Hepatocyte (in vitro differentiated cells): ENCODE data around the gene ALDOC. TPM values are rescaled to one million over a fixed set of nuclear protein-coding genes. Genes with fewer than 3 reads are reported as not detected.

Experiments
- DNase-seq: peaks from one replicate; pipeline ENCODE4 v3.0.0-alpha.2; 2016; ENCODE audit warnings: low spot score
- H2AFZ ChIP-seq: fragments of 200-600 bp; sonication (generic); 2 replicates; pipeline ENCODE4 v1.6.0; 2016; ENCODE audit warnings: antibody characterized with exemption, mild to moderate bottlenecking
- H3K27ac ChIP-seq: fragments of 200-600 bp; sonication (generic); 2 replicates; pipeline ENCODE4 v1.5.1; 2016; ENCODE audit warnings: mild to moderate bottlenecking
- H3K27me3 ChIP-seq: fragments of 200-600 bp; sonication (generic); 2 replicates; pipeline ENCODE4 v1.6.1; 2016
- H3K36me3 ChIP-seq: fragments of 200-600 bp; sonication (generic); replicated peaks from 2 replicates; pipeline ENCODE4 v1.5.1; 2016; ENCODE audit warnings: low read depth; ENCODE audit not compliant: insufficient read depth
- H3K4me1 ChIP-seq: fragments of 200-600 bp; sonication (generic); 2 replicates; pipeline ENCODE4 v1.5.1; 2016; ENCODE audit warnings: mild to moderate bottlenecking, moderate library complexity; ENCODE audit not compliant: insufficient read depth
- H3K4me2 ChIP-seq: fragments of 200-600 bp; sonication (generic); 2 replicates; pipeline ENCODE4 v1.6.0; 2016
- H3K4me3 ChIP-seq: fragments of 200-600 bp; sonication (generic); 2 replicates; pipeline ENCODE4 v1.5.1; 2016; ENCODE audit warnings: mild to moderate bottlenecking
- H3K79me2 ChIP-seq: fragments of 200-600 bp; sonication (generic); 2 replicates; pipeline ENCODE4 v1.6.0; 2017; ENCODE audit warnings: mild to moderate bottlenecking
- H3K9me2 ChIP-seq: fragments of 200-600 bp; sonication (generic); replicated peaks from 2 replicates; pipeline ENCODE4 v1.6.0; 2017; ENCODE audit warnings: mild to moderate bottlenecking; ENCODE audit not compliant: insufficient read depth
- H3K9me3 ChIP-seq: fragments of 200-600 bp; sonication (generic); 2 replicates; pipeline ENCODE4 v1.5.1; 2016; ENCODE audit warnings: low read depth, mild to moderate bottlenecking
- H4K20me1 ChIP-seq: fragments of 200-600 bp; sonication (generic); 2 replicates; pipeline ENCODE4 v1.6.0; 2016; ENCODE audit warnings: mild to moderate bottlenecking; ENCODE audit not compliant: insufficient read depth, poor library complexity, severe bottlenecking
- EZH2 ChIP-seq: fragments of 200-600 bp; sonication (generic); IDR thresholded peaks from 2 replicates; pipeline ENCODE4 v1.6.1; 2016; ENCODE audit warnings: antibody characterized with exemption, mild to moderate bottlenecking, borderline replicate concordance
- EZH2phosphoT487 ChIP-seq: fragments of 200-600 bp; sonication (generic); IDR thresholded peaks from one replicate; pipeline ENCODE4 v1.6.1; 2018; ENCODE audit warnings: antibody characterized with exemption, mild to moderate bottlenecking, low read depth, moderate library complexity; ENCODE audit not compliant: unreplicated experiment, severe bottlenecking
- WGBS: methylation state at CpG from one replicate; pipeline ENCODE4 v1.1.6; 2016; ENCODE audit warnings: low lambda C conversion rate; ENCODE audit errors: missing lambda C conversion rate; 5-methylcytosine and 5-hydroxymethylcytosine counted together
- polyA plus RNA-seq: library from polyadenylated mRNA; unstranded; fragments of >200 nt; fragmentation: Nextera tagmentation; extraction: Ambion mirVana; gene quantifications from 2 replicates; pipeline ENCODE4 v1.2.1, GENCODE V29; 2016
- total RNA-seq: library from RNA; depleted of rRNA; stranded (reverse); fragments of >200 nt; gene quantifications from 2 replicates; pipeline ENCODE4 v1.2.3, GENCODE V29; 2014
- TF ChIP-seq, protein P1 (sequence below): fragments of 200-600 bp; sonication (generic); IDR thresholded peaks from 2 replicates; pipeline ENCODE4 v1.5.1; 2016; ENCODE audit warnings: antibody characterized with exemption, mild to moderate bottlenecking; ENCODE audit not compliant: poor library complexity

ALDOC gene
- total and polyA plus RNA-seq, 2 experiments from 2014 or later = 14.9 to 31.8 TPM

GRCh38 chr17:28523876-28524275 is 52.8 kb downstream of the ALDOC start:
- Histone ChIP-seq H4K20me1 (no peaks in the 10 kb centered on the region), H3K9me2 (no peaks in the 10 kb centered on the region), H3K36me3 (no peaks in the 10 kb centered on the region), H3K4me2 (no peak overlapping the region), H3K27me3 (no peaks in the 10 kb centered on the region), H2AFZ (no peak overlapping the region), H3K9me3 (no peaks in the 10 kb centered on the region), H3K4me3 (no peak overlapping the region), H3K79me2 (no peaks in the 10 kb centered on the region), H3K4me1 (peaks cover 20% of the 10 kb centered on the region), H3K27ac (no peak overlapping the region)
- WGBS = 94% methylated on average over 14 of the region's 15 CpGs
- no peak for DNase-seq
- TF ChIP-seq EZH2phosphoT487 = no peak
- TF ChIP-seq, protein P1, sequence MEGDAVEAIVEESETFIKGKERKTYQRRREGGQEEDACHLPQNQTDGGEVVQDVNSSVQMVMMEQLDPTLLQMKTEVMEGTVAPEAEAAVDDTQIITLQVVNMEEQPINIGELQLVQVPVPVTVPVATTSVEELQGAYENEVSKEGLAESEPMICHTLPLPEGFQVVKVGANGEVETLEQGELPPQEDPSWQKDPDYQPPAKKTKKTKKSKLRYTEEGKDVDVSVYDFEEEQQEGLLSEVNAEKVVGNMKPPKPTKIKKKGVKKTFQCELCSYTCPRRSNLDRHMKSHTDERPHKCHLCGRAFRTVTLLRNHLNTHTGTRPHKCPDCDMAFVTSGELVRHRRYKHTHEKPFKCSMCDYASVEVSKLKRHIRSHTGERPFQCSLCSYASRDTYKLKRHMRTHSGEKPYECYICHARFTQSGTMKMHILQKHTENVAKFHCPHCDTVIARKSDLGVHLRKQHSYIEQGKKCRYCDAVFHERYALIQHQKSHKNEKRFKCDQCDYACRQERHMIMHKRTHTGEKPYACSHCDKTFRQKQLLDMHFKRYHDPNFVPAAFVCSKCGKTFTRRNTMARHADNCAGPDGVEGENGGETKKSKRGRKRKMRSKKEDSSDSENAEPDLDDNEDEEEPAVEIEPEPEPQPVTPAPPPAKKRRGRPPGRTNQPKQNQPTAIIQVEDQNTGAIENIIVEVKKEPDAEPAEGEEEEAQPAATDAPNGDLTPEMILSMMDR = no peak
- no peak for TF ChIP-seq EZH2

DNA sequence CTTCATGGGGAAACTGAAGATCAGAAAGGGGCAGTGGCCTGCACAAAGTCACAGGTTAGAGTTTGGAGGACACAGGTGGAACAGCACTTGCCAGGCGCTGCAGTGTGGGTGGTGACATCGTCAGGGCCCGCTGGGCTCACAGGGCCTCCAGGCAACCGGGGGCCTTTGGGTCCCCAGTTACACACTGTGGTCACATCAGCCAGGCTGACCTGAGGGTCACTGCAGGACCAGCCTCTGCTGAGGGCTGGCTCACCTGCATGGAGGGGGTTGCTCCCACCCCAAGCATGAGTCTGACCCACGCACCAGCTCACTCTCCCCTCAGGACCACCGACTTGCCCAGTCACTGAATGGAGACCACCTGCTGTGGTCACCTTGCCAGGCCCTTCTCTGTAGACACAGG is 53.5 kb downstream of the ALDOC start:
- H3K4me1 ChIP-seq = peaks cover 20% of the 10 kb centered on the region
- no peaks in the 10 kb centered on the region for H3K36me3 ChIP-seq
- no peaks in the 10 kb centered on the region for H3K9me2 ChIP-seq
- TF ChIP-seq, protein P1 = no peak
- TF ChIP-seq EZH2 (no peak), EZH2phosphoT487 (no peak)
- H3K27ac ChIP-seq = no peak overlapping the region
- 91% methylated on average over 6 of the region's 6 CpGs for WGBS
- no peak overlapping the region for H2AFZ ChIP-seq
- no peaks in the 10 kb centered on the region for H4K20me1 ChIP-seq
- no peak overlapping the region for H3K4me3 ChIP-seq
- no peak for DNase-seq
- H3K4me2 ChIP-seq = no peak overlapping the region
- no peaks in the 10 kb centered on the region for H3K79me2 ChIP-seq
- no peaks in the 10 kb centered on the region for H3K27me3 ChIP-seq
- H3K9me3 ChIP-seq = no peaks in the 10 kb centered on the region

Other genes starting within 250 kb of the ALDOC start
- 49.9 and 62.4 TPM in 2 replicates for gene IFT20, start 241.4 kb downstream of the ALDOC start, total RNA-seq
- gene IFT20, start 241.4 kb downstream of the ALDOC start, polyA plus RNA-seq = 75.1 and 75.3 TPM in 2 replicates
- 25.4 and 37.6 TPM in 2 replicates for gene TNFAIP1, start 241.1 kb downstream of the ALDOC start, total RNA-seq
- gene TNFAIP1, start 241.1 kb downstream of the ALDOC start, polyA plus RNA-seq = 36.9 and 39.0 TPM in 2 replicates
- gene POLDIP2, start 219.4 kb downstream of the ALDOC start, total RNA-seq = 81.6 and 82.9 TPM in 2 replicates
- 118 and 122 TPM in 2 replicates for gene POLDIP2, start 219.4 kb downstream of the ALDOC start, polyA plus RNA-seq
- not detected in 2 replicates for gene SEBOX, start 211.7 kb downstream of the ALDOC start, total RNA-seq
- gene SEBOX, start 211.7 kb downstream of the ALDOC start, polyA plus RNA-seq = not detected in 2 replicates
- gene VTN, start 206.6 kb downstream of the ALDOC start, total RNA-seq = 1,128 and 1,263 TPM in 2 replicates
- gene VTN, start 206.6 kb downstream of the ALDOC start, polyA plus RNA-seq = 613 and 763 TPM in 2 replicates
- 12.8 and 19.5 TPM in 2 replicates for gene SARM1, start 205.2 kb downstream of the ALDOC start, total RNA-seq
- gene SARM1, start 205.2 kb downstream of the ALDOC start, polyA plus RNA-seq = 11.0 and 14.5 TPM in 2 replicates
- 41.9 and 54.5 TPM in 2 replicates for gene SLC46A1, start 170.7 kb downstream of the ALDOC start, total RNA-seq
- 34.8 and 43.1 TPM in 2 replicates for gene SLC46A1, start 170.7 kb downstream of the ALDOC start, polyA plus RNA-seq
- 1.2 and 2.0 TPM in 2 replicates for gene SLC13A2, start 103.3 kb downstream of the ALDOC start, total RNA-seq
- 1.1 and 2.0 TPM in 2 replicates for gene SLC13A2, start 103.3 kb downstream of the ALDOC start, polyA plus RNA-seq
- gene FOXN1, start 70.5 kb downstream of the ALDOC start, total RNA-seq = not detected in 2 replicates
- 0.87 TPM in 1 of 2 replicates, not detected in the other for gene FOXN1, start 70.5 kb downstream of the ALDOC start, polyA plus RNA-seq
- 65.2 and 68.1 TPM in 2 replicates for gene UNC119, start 24.3 kb downstream of the ALDOC start, total RNA-seq
- 85.5 and 87.6 TPM in 2 replicates for gene UNC119, start 24.3 kb downstream of the ALDOC start, polyA plus RNA-seq
- 39.5 and 59.1 TPM in 2 replicates for gene PIGS, start 5.4 kb downstream of the ALDOC start, total RNA-seq
- 65.4 and 78.2 TPM in 2 replicates for gene PIGS, start 5.4 kb downstream of the ALDOC start, polyA plus RNA-seq
- gene SPAG5, start 22.1 kb upstream of the ALDOC start, total RNA-seq = 13.9 and 16.3 TPM in 2 replicates
- gene SPAG5, start 22.1 kb upstream of the ALDOC start, polyA plus RNA-seq = 17.9 and 19.2 TPM in 2 replicates
- 4.6 and 5.3 TPM in 2 replicates for gene RSKR, start 37.3 kb upstream of the ALDOC start, total RNA-seq
- 1.6 and 2.2 TPM in 2 replicates for gene RSKR, start 37.3 kb upstream of the ALDOC start, polyA plus RNA-seq
- 74.1 and 82.4 TPM in 2 replicates for gene BLTP2, start 68.3 kb upstream of the ALDOC start, total RNA-seq
- gene BLTP2, start 68.3 kb upstream of the ALDOC start, polyA plus RNA-seq = 38.3 and 40.1 TPM in 2 replicates
- 77.4 and 78.6 TPM in 2 replicates for gene SDF2, start 85.0 kb upstream of the ALDOC start, total RNA-seq
- gene SDF2, start 85.0 kb upstream of the ALDOC start, polyA plus RNA-seq = 123 and 148 TPM in 2 replicates
- 48.8 and 50.8 TPM in 2 replicates for gene SUPT6H, start 85.3 kb upstream of the ALDOC start, total RNA-seq
- 32.6 and 34.3 TPM in 2 replicates for gene SUPT6H, start 85.3 kb upstream of the ALDOC start, polyA plus RNA-seq
- 3.9 and 4.4 TPM in 2 replicates for gene PROCA1, start 135.0 kb upstream of the ALDOC start, total RNA-seq
- 1.1 and 1.8 TPM in 2 replicates for gene PROCA1, start 135.0 kb upstream of the ALDOC start, polyA plus RNA-seq
- 160 and 184 TPM in 2 replicates for gene RAB34, start 141.0 kb upstream of the ALDOC start, total RNA-seq
- 180 and 185 TPM in 2 replicates for gene RAB34, start 141.0 kb upstream of the ALDOC start, polyA plus RNA-seq
- gene RPL23A, start 143.1 kb upstream of the ALDOC start, total RNA-seq = 501 and 614 TPM in 2 replicates
- gene RPL23A, start 143.1 kb upstream of the ALDOC start, polyA plus RNA-seq = 1,050 and 1,115 TPM in 2 replicates
- gene TLCD1, start 149.3 kb upstream of the ALDOC start, total RNA-seq = 12.5 and 14.6 TPM in 2 replicates
- gene TLCD1, start 149.3 kb upstream of the ALDOC start, polyA plus RNA-seq = 23.4 and 26.6 TPM in 2 replicates
- gene NEK8, start 151.9 kb upstream of the ALDOC start, total RNA-seq = 3.3 and 5.5 TPM in 2 replicates
- 8.1 and 9.7 TPM in 2 replicates for gene NEK8, start 151.9 kb upstream of the ALDOC start, polyA plus RNA-seq
- gene TRAF4, start 167.1 kb upstream of the ALDOC start, total RNA-seq = 99.5 and 107 TPM in 2 replicates
- 66.2 and 81.4 TPM in 2 replicates for gene TRAF4, start 167.1 kb upstream of the ALDOC start, polyA plus RNA-seq